Panc1 (cell line): ENCODE measurements around the gene MRPS22. TPM values are rescaled to one million over a fixed set of nuclear protein-coding genes. Genes with fewer than 3 reads are reported as not detected.

Source experiments
- ATAC-seq: fragments of 200-7000 bp; cut with Tn5 transposase; 2 replicates; pipeline ENCODE4 v1.9.1; 2020; ENCODE audit warnings: mild to moderate bottlenecking, moderate library complexity
- BruUV-seq: library from RNA; stranded (reverse); fragments of 400-500 nt; replicated peaks from 2 replicates; lab custom pipeline; 2021; lab: Mats Ljungman, UMichigan
- CTCF ChIA-PET: fragments of 300-600 bp; sonication (Branson Sonifier 250); formaldehyde crosslinking; loops from one replicate; lab custom pipeline; 2022; ENCODE audit warnings: antibody characterized with exemption; lab: Charles Lee
- POLR2A ChIA-PET: fragments of 300-600 bp; sonication (Branson Sonifier 250); formaldehyde crosslinking; loops from one replicate; lab custom pipeline; 2022; ENCODE audit warnings: antibody characterized with exemption; lab: Charles Lee
- DNase-seq: peaks from one replicate; pipeline ENCODE4 v3.0.0-alpha.2; 2010; ENCODE audit warnings: low read depth, low spot score
- H3K27ac ChIP-seq: 2 replicates; pipeline ENCODE4 v1.5.1; 2011; ENCODE audit warnings: mild to moderate bottlenecking, low read length, inconsistent platforms
- H3K27me3 ChIP-seq: fragments of 200-500 bp; sonication (Bioruptor generic); 2 replicates; pipeline ENCODE4 v1.6.0; 2014; ENCODE audit warnings: low read length, inconsistent platforms; ENCODE audit not compliant: control insufficient read depth, insufficient read depth
- H3K36me3 ChIP-seq: fragments of 200-500 bp; sonication (Bioruptor generic); 2 replicates; pipeline ENCODE4 v1.5.1; 2014; ENCODE audit warnings: inconsistent platforms, mild to moderate bottlenecking, low read length, moderate library complexity; ENCODE audit not compliant: control insufficient read depth, insufficient read depth
- H3K4me1 ChIP-seq: 2 replicates; pipeline ENCODE4 v1.5.1; 2011; ENCODE audit warnings: inconsistent platforms, mild to moderate bottlenecking, low read length, moderate library complexity; ENCODE audit not compliant: control insufficient read depth, insufficient read depth
- H3K4me3 ChIP-seq, 2 experiments: 2 replicates each; pipeline ENCODE4 v1.5.1; 2011 to 2012; ENCODE audit warnings: low read depth in 2 of 2, low read length in 2 of 2, mild to moderate bottlenecking in 2 of 2, inconsistent platforms in 1 of 2, moderate library complexity in 1 of 2
- H3K9me3 ChIP-seq: fragments of 200-500 bp; sonication (Bioruptor generic); 2 replicates; pipeline ENCODE4 v1.5.1; 2014; ENCODE audit warnings: low read depth, mild to moderate bottlenecking, inconsistent platforms, low read length, moderate library complexity; ENCODE audit not compliant: control insufficient read depth, insufficient read depth
- CTCF ChIP-seq: fragments of 450-650 bp; IDR thresholded peaks from 2 replicates; pipeline ENCODE4 v1.5.1; 2017; ENCODE audit warnings: mild to moderate bottlenecking
- POLR2AphosphoS5 ChIP-seq: IDR thresholded peaks from 2 replicates; pipeline ENCODE4 v1.6.1; 2012; ENCODE audit warnings: mild to moderate bottlenecking, low read depth, low read length, moderate library complexity
- REST ChIP-seq, 2 experiments: IDR thresholded peaks; 2 replicates each; pipeline ENCODE4 v1.6.1; 2011 to 2012; ENCODE audit warnings: low read depth in 2 of 2, control low read depth in 1 of 2, low read length in 1 of 2, mild to moderate bottlenecking in 1 of 2, moderate library complexity in 1 of 2; ENCODE audit not compliant: insufficient read depth in 1 of 2
- SIN3A ChIP-seq: IDR thresholded peaks from 2 replicates; pipeline ENCODE4 v1.6.1; 2012; ENCODE audit warnings: low read depth, mild to moderate bottlenecking, low read length, moderate library complexity, borderline replicate concordance; ENCODE audit not compliant: insufficient read depth
- TCF7L2 ChIP-seq: IDR thresholded peaks from 2 replicates; pipeline ENCODE4 v1.6.1; 2011; ENCODE audit warnings: mild to moderate bottlenecking, low read depth, low read length, inconsistent platforms
- in situ Hi-C: cut with HindIII; loops from 2 replicates; pipeline ENCODE4 v1.10.0; 2016; ENCODE audit warnings: low sequenced_read_pairs, low pct_unique_long_range_greater_than_20kb
- intact Hi-C: fragments of 100-400 bp; cut with micrococcal nuclease; formaldehyde crosslinking; loops from one replicate; pipeline ENCODE4 v1.10.0; 2022; ENCODE audit not compliant: unreplicated experiment
- total RNA-seq: library from RNA; stranded (reverse); gene quantifications from one replicate; pipeline ENCODE4 v1.2.1, GENCODE V29; 2021; ENCODE audit not compliant: unreplicated experiment

The MRPS22 gene
- total RNA-seq, 1 experiment from 2014 or later = 61.9 TPM

DNA sequence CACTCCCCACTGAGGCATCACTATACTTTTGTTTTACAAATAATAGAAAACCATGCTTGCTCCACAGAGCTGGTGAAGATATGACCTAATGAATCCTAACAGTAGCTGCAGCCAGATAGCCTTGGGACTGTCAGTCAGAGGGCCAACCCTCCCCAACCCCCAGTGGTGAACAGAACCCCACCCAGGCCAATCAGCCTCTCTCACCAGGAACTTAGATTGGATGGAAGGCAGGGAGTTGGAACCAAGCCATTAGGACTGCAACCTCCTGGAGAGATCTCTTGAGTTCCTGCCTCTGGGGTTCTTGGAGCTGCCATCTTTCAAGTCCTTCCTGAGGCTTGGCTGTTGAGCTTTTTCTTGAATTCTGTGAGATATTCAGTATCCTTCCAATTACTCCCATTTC lies 3.0 kb upstream of the MRPS22 start:
- TF ChIP-seq TCF7L2 (no peak), CTCF (no peak), POLR2AphosphoS5 (no peak), REST (IDR thresholded peaks at IDR 0.05; ENCODE audit: insufficient read depth in 1 of 2, low read depth in 2 of 2, low read length in 1 of 2) (no peak), SIN3A (no peak)
- Histone ChIP-seq H3K4me3 (no peak overlapping the region), H3K27me3 (peaks cover 2% of the 10 kb centered on the region; the same call in 1 of the 2 replicates), H3K27ac (no peak overlapping the region), H3K36me3 (no peaks in the 10 kb centered on the region; the same call in 1 of the 2 replicates), H3K9me3 (no peaks in the 10 kb centered on the region), H3K4me1 (peaks cover 7% of the 10 kb centered on the region; the same call in 1 of the 2 replicates)
- BruUV-seq = no TSS peak
- intact Hi-C loops = no loop called here
- ATAC-seq (no peak), DNase-seq (no peak)
- ChIA-PET POLR2A (no interaction called here), CTCF (no interaction called here)
- in situ Hi-C loops = no loop called here

DNA sequence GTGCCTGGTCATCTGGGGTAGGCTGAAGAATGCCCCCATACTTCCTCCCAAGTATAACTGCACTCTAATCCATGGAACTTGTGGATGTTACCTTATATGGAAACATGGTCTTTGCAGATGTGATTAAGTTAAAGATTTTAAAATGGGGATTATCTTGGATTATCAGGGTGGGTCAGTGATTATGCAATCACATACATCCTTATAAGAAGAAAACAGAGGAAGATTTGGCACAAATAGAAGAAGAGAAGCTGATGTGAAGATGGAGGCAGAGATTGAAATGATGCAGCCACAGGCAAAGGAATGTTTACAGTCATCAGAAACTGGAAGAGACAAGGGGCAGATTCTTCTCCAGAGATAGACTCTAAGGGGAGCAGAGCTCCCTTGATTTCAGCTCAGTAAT lies 1.8 kb upstream of the MRPS22 start:
- Histone ChIP-seq H3K36me3 (no peaks in the 10 kb centered on the region; the same call in 1 of the 2 replicates), H3K27ac (no peak overlapping the region), H3K9me3 (no peaks in the 10 kb centered on the region), H3K4me3 (no peak overlapping the region), H3K4me1 (peaks cover 7% of the 10 kb centered on the region; the same call in 1 of the 2 replicates), H3K27me3 (peaks cover 2% of the 10 kb centered on the region; the same call in 1 of the 2 replicates)
- TF ChIP-seq CTCF (no peak), REST (IDR thresholded peaks at IDR 0.05; ENCODE audit: insufficient read depth in 1 of 2, low read depth in 2 of 2, low read length in 1 of 2) (no peak), POLR2AphosphoS5 (no peak), TCF7L2 (no peak), SIN3A (no peak)
- intact Hi-C loops (no loop called here), in situ Hi-C loops (no loop called here)
- POLR2A ChIA-PET = no interaction called here
- DNase-seq (no peak), ATAC-seq (no peak)
- BruUV-seq = no TSS peak
- CTCF ChIA-PET = no interaction called here
